Parathyroid adenoma (tissue), 2 donors: Measurements from ENCODE around the gene SHC2.
"Not testable (repeated sequence)": the region's sequence is repeated elsewhere in the genome, so short reads cannot be mapped to it uniquely, and the experiment has no call there.

Source experiments
- H2AFZ ChIP-seq: fragments of 300-600 bp; sonication (generic); one replicate; pipeline ENCODE4 v1.7.0; 2017; ENCODE audit warnings: antibody characterized with exemption, mild to moderate bottlenecking
- H3K27ac ChIP-seq: fragments of 300-600 bp; sonication (generic); one replicate; pipeline ENCODE4 v1.7.0; 2017
- H3K27me3 ChIP-seq: fragments of 300-600 bp; sonication (generic); one replicate; pipeline ENCODE4 v1.7.0; 2017; ENCODE audit warnings: low read length; ENCODE audit not compliant: control insufficient read depth, insufficient read depth
- H3K36me3 ChIP-seq: fragments of 300-600 bp; sonication (generic); one replicate; pipeline ENCODE4 v1.7.0; 2017; ENCODE audit warnings: low read length; ENCODE audit not compliant: control insufficient read depth, insufficient read depth
- H3K4me1 ChIP-seq: fragments of 300-600 bp; sonication (generic); one replicate; pipeline ENCODE4 v1.7.0; 2017; ENCODE audit warnings: control low read depth
- H3K4me2 ChIP-seq: fragments of 300-600 bp; sonication (generic); one replicate; pipeline ENCODE4 v1.7.0; 2017; ENCODE audit warnings: low read length
- H3K4me3 ChIP-seq: fragments of 300-600 bp; sonication (generic); one replicate; pipeline ENCODE4 v1.7.0; 2017; ENCODE audit warnings: low read depth, low read length
- H3K79me2 ChIP-seq: fragments of 300-600 bp; sonication (generic); one replicate; pipeline ENCODE4 v1.7.0; 2017; ENCODE audit warnings: control low read depth
- H3K9ac ChIP-seq: fragments of 300-600 bp; sonication (generic); one replicate; pipeline ENCODE4 v1.7.0; 2017; ENCODE audit warnings: mild to moderate bottlenecking
- H3K9me3 ChIP-seq: fragments of 300-600 bp; sonication (generic); one replicate; pipeline ENCODE4 v1.7.0; 2017; ENCODE audit warnings: low read length; ENCODE audit not compliant: control insufficient read depth
- TF ChIP-seq, protein P1 (sequence below): fragments of 300-600 bp; sonication (generic); IDR thresholded peaks from one replicate; pipeline ENCODE4 v1.7.0; 2017; ENCODE audit warnings: antibody characterized with exemption, mild to moderate bottlenecking
- donor health status: primary hyperparathyroidism.

SHC2 gene

DNA sequence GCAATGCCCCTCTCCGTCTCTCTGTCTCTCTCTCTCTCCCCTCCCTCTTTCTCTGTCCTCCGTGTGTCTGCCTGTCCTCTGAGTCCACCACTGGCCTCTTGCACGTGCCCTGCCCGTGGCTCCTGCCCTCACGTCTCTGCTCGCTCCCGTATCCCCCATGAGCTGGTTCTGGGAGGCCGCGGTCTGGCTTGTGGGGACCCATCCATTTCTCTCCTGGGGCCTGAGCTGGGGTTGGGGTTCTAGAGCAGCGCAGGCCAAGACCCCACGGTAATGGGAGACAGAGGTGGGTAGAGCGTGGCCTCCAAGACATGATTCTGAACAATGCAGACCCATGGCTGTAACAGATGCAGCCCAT lies 70.9 kb downstream of the SHC2 start:
- H2AFZ ChIP-seq = no peak overlapping the region
- H3K27ac ChIP-seq = no peak overlapping the region
- H3K9ac ChIP-seq = no peak overlapping the region
- TF ChIP-seq, protein P1, sequence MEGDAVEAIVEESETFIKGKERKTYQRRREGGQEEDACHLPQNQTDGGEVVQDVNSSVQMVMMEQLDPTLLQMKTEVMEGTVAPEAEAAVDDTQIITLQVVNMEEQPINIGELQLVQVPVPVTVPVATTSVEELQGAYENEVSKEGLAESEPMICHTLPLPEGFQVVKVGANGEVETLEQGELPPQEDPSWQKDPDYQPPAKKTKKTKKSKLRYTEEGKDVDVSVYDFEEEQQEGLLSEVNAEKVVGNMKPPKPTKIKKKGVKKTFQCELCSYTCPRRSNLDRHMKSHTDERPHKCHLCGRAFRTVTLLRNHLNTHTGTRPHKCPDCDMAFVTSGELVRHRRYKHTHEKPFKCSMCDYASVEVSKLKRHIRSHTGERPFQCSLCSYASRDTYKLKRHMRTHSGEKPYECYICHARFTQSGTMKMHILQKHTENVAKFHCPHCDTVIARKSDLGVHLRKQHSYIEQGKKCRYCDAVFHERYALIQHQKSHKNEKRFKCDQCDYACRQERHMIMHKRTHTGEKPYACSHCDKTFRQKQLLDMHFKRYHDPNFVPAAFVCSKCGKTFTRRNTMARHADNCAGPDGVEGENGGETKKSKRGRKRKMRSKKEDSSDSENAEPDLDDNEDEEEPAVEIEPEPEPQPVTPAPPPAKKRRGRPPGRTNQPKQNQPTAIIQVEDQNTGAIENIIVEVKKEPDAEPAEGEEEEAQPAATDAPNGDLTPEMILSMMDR = no peak
- H3K4me1 ChIP-seq = no peaks in the 10 kb centered on the region
- H3K36me3 ChIP-seq = no peaks in the 10 kb centered on the region
- no peaks in the 10 kb centered on the region for H3K79me2 ChIP-seq
- no peaks in the 10 kb centered on the region for H3K9me3 ChIP-seq
- no peaks in the 10 kb centered on the region for H3K27me3 ChIP-seq
- no peak overlapping the region for H3K4me3 ChIP-seq
- H3K4me2 ChIP-seq = no peak overlapping the region

DNA sequence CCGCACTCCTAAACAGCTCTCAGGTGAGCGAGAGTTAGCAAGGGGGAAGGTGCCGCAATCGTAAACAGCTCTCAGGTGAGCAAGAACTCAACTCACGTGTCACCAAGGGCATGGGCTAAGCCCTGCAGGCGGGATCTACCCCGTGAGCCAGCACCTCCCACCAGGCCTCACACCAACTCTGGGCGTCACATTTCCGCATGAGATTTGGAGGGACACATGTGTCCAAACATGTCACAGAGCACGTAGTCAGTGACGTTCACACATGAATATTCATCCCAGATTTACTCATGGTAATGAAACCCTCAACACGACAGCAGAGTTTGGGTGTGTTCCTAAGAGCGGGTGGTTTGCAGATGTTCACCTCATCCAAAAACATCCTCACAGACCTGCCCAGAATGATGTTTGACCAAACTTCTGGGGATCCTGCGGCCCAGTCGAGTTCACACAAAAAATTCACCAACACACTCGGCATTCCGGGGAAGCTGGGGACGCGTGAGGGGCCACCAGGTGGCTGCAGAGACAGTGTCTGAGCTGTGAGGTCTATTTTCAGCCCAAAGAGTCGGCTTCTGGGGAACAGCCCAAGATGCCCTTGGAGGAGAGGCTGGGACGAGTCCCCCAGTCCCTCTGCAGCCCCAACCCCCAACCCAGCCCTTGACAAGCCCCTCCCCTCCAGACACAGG lies 71.4 kb downstream of the SHC2 start:
- Histone ChIP-seq H3K4me3 (no peak overlapping the region), H2AFZ (no peak overlapping the region), H3K36me3 (no peaks in the 10 kb centered on the region), H3K9ac (no peak overlapping the region), H3K79me2 (no peaks in the 10 kb centered on the region), H3K9me3 (no peaks in the 10 kb centered on the region), H3K4me1 (no peaks in the 10 kb centered on the region), H3K27ac (no peak overlapping the region), H3K27me3 (no peaks in the 10 kb centered on the region), H3K4me2 (no peak overlapping the region)
- TF ChIP-seq, protein P1 = no peak

DNA sequence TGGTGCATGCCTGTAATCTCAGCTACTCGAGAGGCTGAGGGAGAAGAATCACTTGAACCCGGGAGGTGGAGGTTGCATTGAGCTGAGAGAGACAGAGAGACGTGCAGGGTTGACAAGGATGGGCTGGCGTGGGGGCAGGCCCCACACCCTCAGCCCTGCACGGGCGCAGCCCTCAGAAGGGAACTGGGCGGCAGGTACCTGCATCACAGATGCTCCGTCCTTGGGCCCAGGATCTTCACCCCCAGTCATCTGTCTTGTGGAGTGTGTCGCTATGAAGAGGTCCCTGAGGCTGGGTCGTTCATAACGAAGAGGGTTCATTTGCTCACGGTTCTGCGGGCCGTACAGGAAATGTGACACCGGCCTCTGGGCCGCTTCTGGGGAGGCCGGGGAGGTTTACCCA lies 72.1 kb downstream of the SHC2 start:
- Histone ChIP-seq H2AFZ (no peak overlapping the region), H3K9ac (no peak overlapping the region), H3K4me2 (no peak overlapping the region), H3K4me1 (no peaks in the 10 kb centered on the region), H3K9me3 (no peaks in the 10 kb centered on the region), H3K79me2 (no peaks in the 10 kb centered on the region), H3K4me3 (no peak overlapping the region), H3K27ac (no peak overlapping the region), H3K27me3 (no peaks in the 10 kb centered on the region), H3K36me3 (no peaks in the 10 kb centered on the region)
- TF ChIP-seq, protein P1 = no peak

DNA sequence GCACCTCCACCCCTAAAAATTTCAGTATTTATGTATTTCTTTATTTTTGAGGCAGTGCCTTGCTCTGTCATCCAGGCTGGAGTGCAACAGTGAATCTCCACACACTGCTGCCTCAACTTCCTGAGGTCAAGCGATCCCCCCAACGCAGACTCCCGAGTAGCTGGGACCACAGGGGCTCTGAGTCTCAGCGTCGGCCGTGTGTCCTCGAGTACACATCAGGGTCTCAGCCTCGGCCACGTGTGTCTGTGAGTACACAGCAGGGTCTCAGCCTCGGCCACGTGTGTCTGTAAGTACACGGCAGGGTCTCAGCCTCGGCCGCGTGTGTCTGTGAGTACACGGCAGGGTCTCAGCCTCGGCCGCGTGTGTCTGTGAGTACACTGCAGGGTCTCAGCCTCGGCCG lies 73.1 kb downstream of the SHC2 start:
- no peaks in the 10 kb centered on the region for H3K79me2 ChIP-seq
- H3K4me1 ChIP-seq = no peaks in the 10 kb centered on the region
- no peak overlapping the region for H2AFZ ChIP-seq
- TF ChIP-seq, protein P1 = no peak
- H3K4me2 ChIP-seq = no peak overlapping the region
- H3K27me3 ChIP-seq = no peaks in the 10 kb centered on the region
- H3K36me3 ChIP-seq = no peaks in the 10 kb centered on the region
- no peak overlapping the region for H3K4me3 ChIP-seq
- no peak overlapping the region for H3K27ac ChIP-seq
- H3K9me3 ChIP-seq = no peaks in the 10 kb centered on the region
- H3K9ac ChIP-seq = no peak overlapping the region

DNA sequence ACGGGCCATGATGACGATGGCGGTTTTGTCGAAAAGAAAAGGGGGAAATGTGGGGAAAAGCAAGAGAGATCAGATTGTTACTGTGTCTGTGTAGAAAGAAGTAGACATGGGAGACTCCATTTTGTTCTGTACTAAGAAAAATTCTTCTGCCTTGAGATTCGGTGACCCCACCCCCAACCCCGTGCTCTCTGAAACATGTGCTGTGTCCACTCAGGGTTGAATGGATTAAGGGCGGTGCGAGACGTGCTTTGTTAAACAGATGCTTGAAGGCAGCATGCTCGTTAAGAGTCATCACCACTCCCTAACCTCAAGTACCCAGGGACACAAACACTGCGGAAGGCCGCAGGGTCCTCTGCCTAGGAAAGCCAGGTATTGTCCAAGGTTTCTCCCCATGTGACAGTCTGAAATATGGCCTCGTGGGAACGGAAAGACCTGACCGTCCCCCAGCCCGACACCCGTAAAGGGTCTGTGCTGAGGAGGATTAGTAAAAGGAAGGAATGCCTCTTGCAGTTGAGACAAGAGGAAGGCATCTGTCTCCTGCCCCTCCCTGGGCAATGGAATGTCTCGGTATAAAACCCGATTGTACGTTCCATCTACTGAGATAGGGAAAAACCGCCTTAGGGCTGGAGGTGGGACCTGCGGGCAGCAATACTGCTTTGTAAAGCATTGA lies 74.1 kb downstream of the SHC2 start:
- not testable (repeated sequence) for H3K9me3 ChIP-seq, H3K79me2 ChIP-seq, H2AFZ ChIP-seq, H3K4me2 ChIP-seq, H3K27ac ChIP-seq, H3K27me3 ChIP-seq, H3K9ac ChIP-seq, H3K4me3 ChIP-seq, H3K36me3 ChIP-seq, H3K4me1 ChIP-seq

DNA sequence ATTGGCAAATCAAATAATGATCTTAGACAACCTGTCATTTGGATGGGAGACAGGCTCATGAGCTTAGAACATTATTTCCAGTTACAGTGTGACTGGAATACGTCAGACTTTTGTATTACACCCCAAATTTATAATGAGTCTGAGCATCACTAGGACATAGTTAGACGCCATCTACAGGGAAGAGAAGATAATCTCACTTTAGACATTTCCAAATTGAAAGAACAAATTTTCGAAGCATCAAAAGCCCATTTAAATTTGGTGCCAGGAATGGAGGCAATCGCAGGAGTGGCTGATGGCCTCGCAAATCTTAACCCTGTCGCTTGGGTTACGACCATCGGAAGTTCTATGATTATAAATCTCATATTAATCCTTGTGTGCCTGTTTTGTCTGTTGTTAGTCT lies 74.6 kb downstream of the SHC2 start:
- not testable (repeated sequence) for H2AFZ ChIP-seq, H3K4me3 ChIP-seq, H3K27ac ChIP-seq, H3K9me3 ChIP-seq, H3K79me2 ChIP-seq, H3K9ac ChIP-seq, H3K4me1 ChIP-seq, H3K36me3 ChIP-seq, H3K4me2 ChIP-seq, H3K27me3 ChIP-seq
